ENCODE data around the gene USP33.

GRCh38 chr1:77670330-77670729, 89.3 kb downstream of the USP33 start:
- TF ChIP-seq CTCF (IDR thresholded peaks at IDR 0.05) (no peak), ZFX (IDR thresholded peaks at IDR 0.05; ENCODE audit: borderline replicate concordance) (no peak)
